ENCODE measurements around the gene LLCFC1. TPM values are rescaled to one million over a fixed set of nuclear protein-coding genes. Genes with fewer than 3 reads are reported as not detected.

The LLCFC1 gene
- total and polyA plus RNA-seq, 2 of the 8 experiments (the other 6 are each of a cell fraction or from before 2014, with no cell fraction given), result not detected

DNA sequence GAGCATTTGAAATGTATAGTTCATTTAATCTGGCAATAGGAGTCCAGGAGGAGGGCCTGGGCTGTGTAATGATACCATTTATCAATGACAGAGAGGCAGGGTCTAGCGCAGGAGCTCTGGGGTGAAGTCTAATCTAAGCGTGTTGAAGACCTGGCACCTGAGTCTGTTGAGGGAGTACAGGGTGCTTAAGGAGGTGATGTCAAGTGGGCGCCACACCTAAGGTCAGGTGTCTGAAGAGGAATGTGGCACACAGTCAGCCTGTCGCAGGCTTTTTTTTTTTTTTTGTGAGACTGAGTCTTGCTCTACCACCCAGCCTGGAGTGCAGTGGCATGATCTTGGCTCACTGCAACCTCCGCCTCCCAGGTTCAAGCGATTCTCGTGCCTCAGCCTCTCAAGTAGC lies 2.3 kb downstream of the LLCFC1 start:
- no peak for FAIRE-seq
- H4K91ac ChIP-seq (replicated peaks; ENCODE audit: insufficient read length, low read length), result no peak overlapping the region
- TF ChIP-seq SIN3A (conservative IDR thresholded peaks at IDR 0.05 in 1 of 2, IDR thresholded peaks at IDR 0.05 in 1 of 2; ENCODE audit: low read depth in 1 of 2, low read length in 2 of 2), result no peak

More for the DNA sequence above, 2.3 kb downstream of the LLCFC1 start:
- no peak overlapping the region for H3K4me2 ChIP-seq (ENCODE audit: insufficient read depth in 1 of 2, low read depth in 2 of 2, low read length in 2 of 2)
- WGBS, 2 experiments (ENCODE audit: extremely low coverage in 1 of 2, insufficient coverage in 1 of 2, insufficient read length in 1 of 2, insufficient replicate concordance in 2 of 2, low coverage in 1 of 2, low lambda C conversion rate in 2 of 2, missing lambda C conversion rate in 1 of 2), result 93% methylated on average over 4 of the region's 7 CpGs; no CpG with 5 or more reads in 1 of the 2 experiments
- H3K18ac ChIP-seq (ENCODE audit: extremely low read depth, low read length), result no peak overlapping the region
- H3K4me3 ChIP-seq (ENCODE audit: extremely low read depth in 1 of 4, insufficient read depth in 2 of 4, low read depth in 3 of 4, low read length in 4 of 4), result no peak overlapping the region
- H2BK120ac ChIP-seq (replicated peaks; ENCODE audit: low read depth, low read length), result no peak overlapping the region
- POLR2A ChIA-PET (ENCODE audit: partially characterized antibody), result no interaction called here
- no peak overlapping the region for H4K8ac ChIP-seq (ENCODE audit: extremely low read depth, insufficient read depth, low read length)
- H4K20me1 ChIP-seq (replicated peaks in 1 of 2; ENCODE audit: control insufficient read depth in 1 of 2, insufficient read depth in 2 of 2, low read length in 2 of 2), result peaks cover 0 to 1% of the 10 kb centered on the region in 2 experiments
- CTCF ChIA-PET (ENCODE audit: partially characterized antibody), result interaction anchor here (0.7 to 3.4 kb wide), 7 partner anchors 11 to 337 kb away, joined by 3 to 10 read pairs (median 5); no protein-coding TSS in a partner anchor
- H3K36me3 ChIP-seq (ENCODE audit: control insufficient read depth in 2 of 4, insufficient read depth in 4 of 4, low read length in 3 of 4), result no peaks in the 10 kb centered on the region
- no peak overlapping the region for H3K23ac ChIP-seq (ENCODE audit: insufficient read length)
- no peaks in the 10 kb centered on the region for H3K79me1 ChIP-seq (ENCODE audit: low read depth, low read length)
- H3K4me1 ChIP-seq (replicated peaks in 1 of 4; ENCODE audit: control insufficient read depth in 3 of 4, insufficient read depth in 4 of 4, low read length in 3 of 4), result no peaks in the 10 kb centered on the region
- no peaks in the 10 kb centered on the region for H3K79me2 ChIP-seq (ENCODE audit: control insufficient read depth in 1 of 2, insufficient read depth in 2 of 2, low read length in 2 of 2)
- no peak overlapping the region for H3K27ac ChIP-seq (ENCODE audit: low read depth, low read length)
- DNase-seq (ENCODE audit: low read depth in 1 of 2, low spot score in 2 of 2), result no peak
- H2BK20ac ChIP-seq (ENCODE audit: low read length), result no peak overlapping the region
- no peak overlapping the region for H3K56ac ChIP-seq (replicated peaks; ENCODE audit: insufficient read length, low read depth, low read length)
- H3K23me2 ChIP-seq (ENCODE audit: low read depth, low read length), result no peaks in the 10 kb centered on the region
- H2AK5ac ChIP-seq (ENCODE audit: low read depth, low read length), result no peak overlapping the region
- H2AFZ ChIP-seq (ENCODE audit: low read length), result no peak overlapping the region
- no peak overlapping the region for H2BK15ac ChIP-seq (ENCODE audit: low read length)
- no peaks in the 10 kb centered on the region for H3K9me3 ChIP-seq (ENCODE audit: insufficient read depth in 2 of 2, low read depth in 1 of 2, low read length in 1 of 2)
- H3K4ac ChIP-seq (replicated peaks; ENCODE audit: insufficient read length, low read depth, low read length), result no peak overlapping the region
- H3K14ac ChIP-seq (ENCODE audit: insufficient read length), result no peak overlapping the region
- no peak overlapping the region for H3K9ac ChIP-seq (replicated peaks in 1 of 4; ENCODE audit: extremely low read depth in 1 of 4, low read depth in 3 of 4, low read length in 3 of 4)
- no peaks in the 10 kb centered on the region; a peak in 1 of 7 replicates for H3K27me3 ChIP-seq (replicated peaks in 1 of 4; ENCODE audit: control insufficient read depth in 3 of 4, extremely low read depth in 1 of 4, insufficient read depth in 3 of 4, low read length in 3 of 4)
- no peak overlapping the region for H2BK5ac ChIP-seq (ENCODE audit: low read depth, low read length)
- H2BK12ac ChIP-seq (ENCODE audit: low read depth, low read length), result no peak overlapping the region
- no peak overlapping the region for H4K5ac ChIP-seq (ENCODE audit: insufficient read length, low read depth, low read length)
